Stimulated activated CD4-positive, alpha-beta T cell treated with anti-CD3 and anti-CD28 coated beads, Interleukin-1b, Interleukin-23, amount 100 ng/mL, for 24 hours (primary cell): Measurements from ENCODE around the gene KIAA0232.

ENCODE experiments used
- DNase-seq, 4 experiments: peaks; one replicate each; pipeline ENCODE4 v3.0.0-alpha.2; 2020; ENCODE audit warnings: low read depth in 4 of 4, low spot score in 1 of 4

KIAA0232 gene

GRCh38 chr4:6845027-6845426, 62.5 kb downstream of the KIAA0232 start:
- DNase-seq, result no peak

DNA sequence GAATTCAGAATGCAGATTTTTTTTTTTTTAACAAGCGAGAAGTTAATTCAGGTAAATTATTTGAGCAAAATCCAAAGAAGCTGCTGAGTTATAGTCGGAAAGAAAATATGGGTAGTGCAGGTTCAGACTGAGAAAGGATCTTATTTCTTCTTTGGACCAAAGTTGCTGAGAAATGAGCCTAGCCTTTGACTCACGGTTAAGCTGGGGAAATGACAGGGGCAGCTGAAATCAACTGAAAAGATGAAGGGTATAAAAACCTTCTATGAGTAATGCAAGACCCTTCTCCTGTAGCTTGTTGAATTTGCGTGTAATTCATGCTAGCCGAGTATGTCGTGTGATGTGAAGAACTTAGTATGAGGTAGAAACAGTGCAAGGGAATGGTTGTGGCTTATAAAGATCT, 63.0 kb downstream of the KIAA0232 start:
- DNase-seq, result no peak

GRCh38 chr4:6847178-6847577, 64.7 kb downstream of the KIAA0232 start:
- no peak for DNase-seq

DNA sequence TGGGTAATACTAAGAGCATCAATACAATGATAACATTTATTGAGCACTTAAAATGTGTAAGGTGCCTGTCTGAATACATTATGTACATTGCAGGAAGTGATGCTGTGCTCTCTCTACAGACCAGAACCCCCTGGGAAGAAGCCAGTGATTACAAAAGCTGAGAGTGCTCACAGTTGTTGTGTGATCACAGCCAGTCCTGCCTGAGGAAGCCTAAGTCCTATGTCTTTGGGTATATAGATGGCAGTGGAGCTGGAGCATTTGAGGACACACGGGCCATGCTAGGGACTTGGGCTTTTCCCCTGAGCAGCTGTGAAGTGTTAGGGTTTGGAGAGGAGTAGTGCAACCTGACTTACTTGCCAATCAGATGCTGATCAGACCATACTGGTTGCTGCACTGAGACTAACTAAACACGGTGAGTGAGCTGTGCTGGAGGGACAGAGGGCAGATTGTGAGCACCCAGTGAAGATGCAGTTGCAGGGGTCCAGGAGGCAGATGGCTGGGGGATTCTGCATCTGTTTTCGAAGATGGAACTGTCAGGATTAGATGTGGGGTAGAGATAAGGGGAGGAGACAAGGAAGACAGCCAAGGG, 66.3 kb downstream of the KIAA0232 start:
- no peak for DNase-seq

DNA sequence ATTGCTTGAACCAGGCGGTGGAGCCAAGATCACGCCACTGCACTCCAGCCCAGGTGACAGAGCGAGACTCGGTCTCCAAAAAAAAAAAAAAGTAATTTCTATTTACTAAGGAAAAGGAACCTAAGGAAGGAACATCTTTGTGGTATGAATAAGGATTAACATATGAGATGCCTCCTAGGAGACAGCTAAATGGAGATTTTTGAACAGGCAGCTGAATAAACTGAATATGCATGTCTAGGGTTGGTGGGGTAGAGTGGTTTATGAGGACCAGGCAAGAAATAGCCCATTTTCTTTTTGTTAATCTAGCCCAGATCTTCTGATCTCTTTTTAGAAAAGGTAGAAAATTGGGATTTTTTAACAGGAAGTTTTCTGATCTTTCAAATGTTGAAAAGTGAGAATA, 67.2 kb downstream of the KIAA0232 start:
- DNase-seq, result no peak

- DNase-seq, result no peak
These were observed 68.9 kb downstream of the KIAA0232 start for GRCh38 chr4:6851431-6851830.

DNA sequence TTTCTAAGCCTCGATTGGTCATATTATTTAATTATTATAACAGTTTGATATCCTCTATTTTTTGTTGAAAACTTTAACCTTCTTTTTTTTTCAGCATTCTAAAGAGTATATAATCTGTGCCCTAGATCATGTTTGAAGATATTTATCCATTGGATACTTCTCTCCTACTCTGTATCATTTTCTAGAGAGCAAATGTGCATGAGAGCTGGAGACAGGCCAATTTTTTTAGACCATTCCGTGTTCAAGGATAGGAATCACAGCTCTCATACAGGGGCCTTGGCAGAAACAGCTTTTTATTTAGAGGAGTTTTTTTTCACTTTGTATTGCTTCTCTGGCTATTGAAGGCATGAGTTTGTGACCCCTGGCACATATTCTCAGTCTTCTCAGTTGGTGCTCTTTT, 69.4 kb downstream of the KIAA0232 start:
- DNase-seq, result no peak

GRCh38 chr4:6852582-6852981, 70.1 kb downstream of the KIAA0232 start:
- no peak for DNase-seq

DNA sequence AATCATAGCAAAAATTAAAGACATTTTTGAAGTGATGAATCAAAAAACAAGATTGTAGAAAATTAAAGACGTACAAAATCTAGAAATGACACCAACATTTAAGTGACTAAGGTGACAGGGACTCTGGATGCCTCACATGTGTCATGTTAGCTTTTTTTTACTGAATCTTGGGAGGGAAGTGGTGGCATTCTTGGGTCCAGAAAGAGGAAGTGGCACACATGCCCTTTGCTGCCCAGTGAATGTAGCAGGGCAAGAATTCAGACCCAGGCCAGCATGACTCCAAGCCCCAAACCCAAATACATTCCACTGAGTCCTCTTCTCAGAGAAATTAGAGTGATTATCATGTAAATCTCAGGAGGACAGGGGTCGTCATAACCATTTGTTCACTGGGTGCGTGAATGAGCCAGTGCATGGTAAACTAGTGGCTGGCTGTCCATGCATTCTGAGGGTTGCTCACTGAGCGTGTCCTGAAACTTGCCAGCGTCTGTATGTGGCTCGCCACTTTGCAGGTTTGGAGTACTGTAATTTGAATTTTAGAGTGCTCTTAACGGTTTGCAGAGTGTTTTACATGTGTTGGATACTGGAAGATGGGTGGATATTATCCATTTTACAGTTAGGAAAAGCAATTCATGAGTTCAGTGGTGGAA, 71.7 kb downstream of the KIAA0232 start:
- no peak for DNase-seq

- DNase-seq, result no peak
These were observed 73.3 kb downstream of the KIAA0232 start for GRCh38 chr4:6855692-6856297.

DNA sequence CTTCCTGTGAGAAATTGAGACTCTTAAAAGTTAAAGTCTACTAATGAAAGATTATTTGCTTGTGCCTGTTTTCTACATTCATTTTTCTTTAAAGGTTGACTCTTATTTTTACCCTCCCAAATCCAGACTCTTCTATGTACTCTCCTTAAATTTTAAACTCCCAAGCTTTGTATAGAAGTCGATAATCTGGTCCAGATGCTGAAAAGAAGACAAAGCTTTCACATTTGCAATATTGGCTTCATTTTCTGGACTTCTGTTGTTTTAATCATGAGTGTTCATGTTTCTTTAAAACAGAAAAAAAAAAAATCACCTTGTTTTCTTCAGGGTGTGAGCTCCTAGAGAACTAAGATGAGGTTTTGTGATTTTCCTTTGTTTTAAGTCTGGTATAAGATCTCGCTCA, 73.9 kb downstream of the KIAA0232 start:
- DNase-seq, result no peak

DNA sequence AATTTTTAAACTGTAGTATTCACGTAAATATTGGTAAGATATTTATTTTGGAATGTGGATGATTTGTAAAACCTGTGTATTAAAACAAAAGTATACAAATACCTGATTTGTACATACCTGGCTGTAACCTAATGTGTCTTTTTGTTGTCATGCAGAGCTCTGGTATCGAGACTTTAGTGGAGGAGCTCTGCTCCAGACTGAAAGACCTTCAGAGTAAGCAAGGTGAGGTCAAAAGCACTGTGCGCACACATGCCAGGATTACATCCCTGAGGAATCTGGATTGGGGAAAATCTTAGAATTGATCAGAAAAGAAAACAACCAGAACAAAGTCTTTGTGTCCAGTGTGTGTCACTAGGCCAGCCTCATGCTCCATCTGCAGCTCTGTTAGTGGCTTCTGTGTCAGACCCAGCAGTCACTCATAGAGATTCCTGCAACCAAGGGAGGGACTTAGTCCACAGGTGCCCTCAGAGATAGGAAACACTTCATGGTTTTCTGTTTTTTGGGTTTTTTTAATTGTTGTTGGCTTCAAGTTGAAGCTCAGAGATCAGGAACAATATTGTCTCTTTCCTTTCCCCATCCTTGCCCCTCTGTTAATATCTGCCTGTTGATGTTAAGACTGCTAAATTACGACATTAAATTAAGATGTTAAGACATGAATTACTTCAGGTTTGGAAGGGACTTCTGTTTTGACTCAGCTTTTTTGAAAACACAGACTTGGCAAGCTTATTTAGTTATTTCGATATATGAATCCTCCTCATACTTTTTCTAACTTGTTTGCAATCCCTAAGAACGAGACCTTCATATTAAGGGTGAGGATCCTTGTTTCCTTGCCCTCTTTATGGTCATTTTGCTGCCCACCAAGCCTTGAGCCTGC, 74.7 kb downstream of the KIAA0232 start:
- no peak for DNase-seq

GRCh38 chr4:6858997-6859396, 76.5 kb downstream of the KIAA0232 start:
- DNase-seq, result no peak

GRCh38 chr4:6859543-6859942, 77.0 kb downstream of the KIAA0232 start:
- no peak for DNase-seq

DNA sequence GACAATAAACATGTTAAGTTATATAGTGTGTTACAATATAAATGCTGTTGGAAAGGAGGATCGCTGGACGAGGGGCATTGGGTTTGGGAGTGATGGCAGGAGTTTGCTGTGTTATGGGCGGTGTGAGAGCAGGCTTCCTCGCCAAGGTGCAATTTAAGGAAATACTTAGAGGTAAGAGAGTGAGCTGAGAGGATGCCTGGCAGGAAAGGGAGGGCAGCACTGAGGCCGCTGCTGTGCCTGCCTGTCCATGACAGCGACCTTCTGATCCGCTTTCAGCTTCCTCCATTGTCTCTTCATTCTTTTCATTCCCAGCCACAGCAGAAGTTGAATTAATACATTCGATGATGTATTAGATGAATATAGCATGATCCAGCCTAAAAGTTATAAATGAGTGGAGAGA, 85.9 kb downstream of the KIAA0232 start:
- no peak for DNase-seq

DNA sequence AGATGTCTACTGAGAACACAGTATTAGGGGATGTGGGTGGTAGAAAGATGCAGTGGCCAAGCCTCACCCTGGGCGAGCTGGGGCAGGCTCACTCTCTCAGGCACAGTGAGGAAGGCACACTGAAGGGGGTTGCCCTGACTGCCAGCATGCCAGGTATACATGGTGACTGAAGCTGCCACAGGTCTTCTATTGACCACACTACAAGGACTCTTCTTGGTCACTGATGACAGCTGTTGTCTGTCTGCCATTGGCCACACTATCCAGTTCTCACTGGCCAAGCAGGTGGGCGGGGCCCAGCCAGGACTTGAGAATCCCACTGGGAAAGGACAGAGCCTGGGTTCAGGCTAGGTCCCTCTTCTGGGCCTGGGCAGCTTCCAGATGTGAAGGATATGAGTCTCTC, 87.4 kb downstream of the KIAA0232 start:
- no peak for DNase-seq

- DNase-seq, result no peak
These were observed 90.8 kb downstream of the KIAA0232 start for GRCh38 chr4:6873291-6873690.

GRCh38 chr4:6873792-6874461, 91.4 kb downstream of the KIAA0232 start:
- peak; percentile 61 to 70 (median 64) for DNase-seq

- no peak for DNase-seq
These were observed 92.5 kb downstream of the KIAA0232 start for GRCh38 chr4:6874981-6875380.

- no peak for DNase-seq
These were observed 92.9 kb downstream of the KIAA0232 start for GRCh38 chr4:6875431-6875831.

DNA sequence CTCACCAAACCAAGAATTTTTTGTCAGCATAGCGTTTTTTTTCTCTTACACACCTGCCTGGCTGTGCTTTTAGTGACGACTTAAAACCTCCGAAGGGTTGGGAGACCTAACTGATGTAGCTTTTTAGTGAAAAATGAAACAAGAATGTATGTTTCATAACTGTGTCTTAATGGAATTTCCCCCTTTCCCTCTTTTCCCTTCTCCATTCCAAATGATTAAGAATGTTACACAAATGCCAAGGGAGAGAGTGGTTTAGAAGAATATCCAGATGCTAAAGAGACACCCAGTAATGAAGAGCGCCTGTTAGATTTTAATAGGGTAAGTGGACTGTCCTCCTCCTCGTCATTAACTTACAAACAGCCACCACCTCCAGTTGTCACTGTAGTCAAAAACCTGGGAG, 93.9 kb downstream of the KIAA0232 start:
- DNase-seq, result no peak
